PC-9 (cell line): ENCODE results near the gene CIZ1. TPM values are rescaled to one million over a fixed set of nuclear protein-coding genes. Genes with fewer than 3 reads are reported as not detected.

ENCODE experiments used
- BruUV-seq: library from RNA; stranded (reverse); fragments of 400-500 nt; replicated peaks from 2 replicates; lab custom pipeline; 2021; lab: Mats Ljungman, UMichigan
- CTCF ChIA-PET: fragments of 300-600 bp; sonication (Branson Sonifier 250); formaldehyde crosslinking; loops from one replicate; lab custom pipeline; 2022; ENCODE audit warnings: antibody characterized with exemption; lab: Charles Lee
- POLR2A ChIA-PET: fragments of 300-600 bp; sonication (Branson Sonifier 250); formaldehyde crosslinking; loops from one replicate; lab custom pipeline; 2022; ENCODE audit warnings: antibody characterized with exemption; ENCODE audit not compliant: unreplicated experiment; lab: Charles Lee
- DNase-seq, 2 experiments: peaks; one replicate each; pipeline versions ENCODE4 v3.0.0 to v3.0.0-alpha.2; 2015 to 2022; ENCODE audit warnings: mixed read lengths in 1 of 2
- H2AFZ ChIP-seq: fragments of 200-600 bp; sonication (generic); 2 replicates; pipeline ENCODE4 v1.8.1; 2017; ENCODE audit warnings: antibody characterized with exemption
- H3F3A ChIP-seq: fragments of 200-600 bp; sonication (generic); 2 replicates; pipeline ENCODE4 v1.8.1; 2017; ENCODE audit warnings: antibody characterized with exemption, mild to moderate bottlenecking, low read depth; ENCODE audit not compliant: insufficient read depth
- H3K27ac ChIP-seq: fragments of 200-600 bp; sonication (generic); 2 replicates; pipeline ENCODE4 v1.6.1; 2016; ENCODE audit warnings: mixed run types
- H3K27me3 ChIP-seq: fragments of 200-600 bp; sonication (generic); 2 replicates; pipeline ENCODE4 v1.6.1; 2016; ENCODE audit warnings: low read depth, mixed run types; ENCODE audit not compliant: insufficient read depth
- H3K36me3 ChIP-seq: fragments of 200-600 bp; sonication (generic); 2 replicates; pipeline ENCODE4 v1.6.1; 2016; ENCODE audit warnings: low read depth, mixed run types
- H3K4me1 ChIP-seq: fragments of 200-600 bp; sonication (generic); replicated peaks from 2 replicates; pipeline ENCODE4 v1.6.1; 2016; ENCODE audit warnings: mixed run types; ENCODE audit not compliant: insufficient read depth
- H3K4me2 ChIP-seq: fragments of 200-600 bp; sonication (generic); 2 replicates; pipeline ENCODE4 v1.6.1; 2017; ENCODE audit warnings: mixed run types
- H3K4me3 ChIP-seq: fragments of 200-600 bp; sonication (generic); 2 replicates; pipeline ENCODE4 v1.6.1; 2016; ENCODE audit warnings: mixed run types
- H3K79me2 ChIP-seq: fragments of 200-600 bp; sonication (generic); 2 replicates; pipeline ENCODE4 v1.6.1; 2017; ENCODE audit warnings: low read depth, mixed run types
- H3K9me2 ChIP-seq: fragments of 200-600 bp; sonication (generic); 2 replicates; pipeline ENCODE4 v1.8.1; 2017; ENCODE audit warnings: mild to moderate bottlenecking; ENCODE audit not compliant: insufficient read depth
- H3K9me3 ChIP-seq: fragments of 200-600 bp; sonication (generic); 2 replicates; pipeline ENCODE4 v1.8.1; 2016; ENCODE audit warnings: low read depth; ENCODE audit not compliant: insufficient read depth
- H4K20me1 ChIP-seq: fragments of 200-600 bp; sonication (generic); 2 replicates; pipeline ENCODE4 v1.8.1; 2017; ENCODE audit not compliant: insufficient read depth
- CTCF ChIP-seq: fragments of 200-600 bp; sonication (generic); conservative IDR thresholded peaks from 2 replicates; pipeline ENCODE4 v1.6.1; 2017; ENCODE audit warnings: mixed run types, antibody characterized with exemption, mild to moderate bottlenecking, moderate library complexity
- EZH2 ChIP-seq: fragments of 200-600 bp; sonication (generic); IDR thresholded peaks from 2 replicates; pipeline ENCODE4 v1.8.0; 2017; ENCODE audit warnings: antibody characterized with exemption, low read depth
- intact Hi-C: fragments of 100-400 bp; cut with micrococcal nuclease; formaldehyde crosslinking; loops from one replicate; pipeline ENCODE4 v1.10.0; 2022; ENCODE audit not compliant: unreplicated experiment
- total RNA-seq: library from RNA; stranded (reverse); gene quantifications from 2 replicates; pipeline ENCODE4 v1.2.3, GENCODE V29; 2021

Gene CIZ1
- total RNA-seq, 1 experiment from 2014 or later: 213 TPM

GRCh38 chr9:128118971-128119665, 72.3 kb downstream of the CIZ1 start:
- Histone ChIP-seq H3K36me3 (no peaks in the 10 kb centered on the region), H3K9me2 (no peaks in the 10 kb centered on the region), H3K4me1 (no peaks in the 10 kb centered on the region), H3K27me3 (no peaks in the 10 kb centered on the region), H3K4me2 (no peak overlapping the region), H2AFZ (no peak overlapping the region), H3K79me2 (peaks cover under 1% of the 10 kb centered on the region; the same call in 1 of the 2 replicates), H3K27ac (no peak overlapping the region), H3F3A (peaks cover 10% of the 10 kb centered on the region; the same call in 1 of the 2 replicates), H4K20me1 (peaks cover 3% of the 10 kb centered on the region; the same call in 1 of the 2 replicates), H3K9me3 (no peaks in the 10 kb centered on the region), H3K4me3 (no peak overlapping the region)
- BruUV-seq: no TSS peak
- TF ChIP-seq CTCF (no peak), EZH2 (no peak)
- POLR2A ChIA-PET: no interaction called here
- CTCF ChIA-PET: interaction anchor here (0.7 kb wide), 2 partner anchors 25 to 56 kb away, joined by 3 read pairs; no protein-coding TSS in a partner anchor
- no peak for DNase-seq
- intact Hi-C loops: loop anchor here (5.0 kb wide), 1 partner anchor 67 kb away; no protein-coding TSS in a partner anchor

- Histone ChIP-seq H3K79me2 (no peaks in the 10 kb centered on the region), H3K9me2 (no peaks in the 10 kb centered on the region), H2AFZ (no peak overlapping the region), H3K4me1 (no peaks in the 10 kb centered on the region), H3K4me3 (no peak overlapping the region), H4K20me1 (peaks cover 3% of the 10 kb centered on the region; the same call in 1 of the 2 replicates), H3K9me3 (no peaks in the 10 kb centered on the region), H3F3A (peaks cover 10% of the 10 kb centered on the region; the same call in 1 of the 2 replicates), H3K36me3 (no peaks in the 10 kb centered on the region), H3K4me2 (no peak overlapping the region; the same call in 1 of the 2 replicates), H3K27ac (no peak overlapping the region), H3K27me3 (no peaks in the 10 kb centered on the region)
- CTCF ChIA-PET: interaction anchor here (1.0 to 1.5 kb wide), 4 partner anchors 11 to 362 kb away, joined by 3 to 8 read pairs (median 6); no protein-coding TSS in a partner anchor
- no TSS peak for BruUV-seq
- TF ChIP-seq CTCF (no peak), EZH2 (no peak)
- no peak for DNase-seq
- intact Hi-C loops: loop anchor here (5.0 kb wide), 1 partner anchor 66 kb away; no protein-coding TSS in a partner anchor
- POLR2A ChIA-PET: no interaction called here
Measured at GRCh38 chr9:128118472-128118857, 72.9 kb downstream of the CIZ1 start.

GRCh38 chr9:128117613-128118471, 73.5 kb downstream of the CIZ1 start:
- H3K4me3 ChIP-seq: no peak overlapping the region
- H3K4me1 ChIP-seq: no peaks in the 10 kb centered on the region
- no TSS peak for BruUV-seq
- peaks cover 3% of the 10 kb centered on the region; the same call in 1 of the 2 replicates for H4K20me1 ChIP-seq
- TF ChIP-seq CTCF (peak; percentile 100), EZH2 (no peak)
- POLR2A ChIA-PET: interaction anchor here (0.5 kb wide), 1 partner anchor 1788 kb away, joined by 4 read pairs; no protein-coding TSS in a partner anchor
- intact Hi-C loops: loop anchor here (1.0 to 5.0 kb wide), 5 partner anchors 46 to 383 kb away; partner anchors contain the start of gene TOR2A
- no peaks in the 10 kb centered on the region for H3K9me3 ChIP-seq
- H3K79me2 ChIP-seq: no peaks in the 10 kb centered on the region
- H2AFZ ChIP-seq: no peak overlapping the region
- peak overlapping the region; percentile 24; the same call in 1 of the 2 replicates for H3K4me2 ChIP-seq
- H3F3A ChIP-seq: peaks cover 10% of the 10 kb centered on the region; the same call in 1 of the 2 replicates
- H3K36me3 ChIP-seq: no peaks in the 10 kb centered on the region
- no peaks in the 10 kb centered on the region for H3K9me2 ChIP-seq
- H3K27ac ChIP-seq: no peak overlapping the region
- H3K27me3 ChIP-seq: no peaks in the 10 kb centered on the region
- CTCF ChIA-PET: interaction anchor here (0.5 to 1.5 kb wide), 10 partner anchors 10 to 361 kb away, joined by 3 to 10 read pairs (median 4); partner anchors contain the start of gene NAIF1
- peak; percentile 75 to 93 for DNase-seq
